ENCODE measurements around the gene ESF1. TPM values are rescaled to one million over a fixed set of nuclear protein-coding genes. Genes with fewer than 3 reads are reported as not detected.

ESF1 gene
- total and polyA plus RNA-seq, 2 experiments from 2014 or later = 6.8 to 9.3 TPM

GRCh38 chr20:13777171-13777601, 7.5 kb downstream of the ESF1 start:
- Histone ChIP-seq H3K79me2 (peaks cover 18% of the 10 kb centered on the region), H3K9me2 (replicated peaks; ENCODE audit: insufficient read depth) (no peaks in the 10 kb centered on the region), H2AFZ (no peak overlapping the region), H3K9me3 (ENCODE audit: low read depth) (no peaks in the 10 kb centered on the region), H3K4me2 (no peak overlapping the region), H3K27me3 (no peaks in the 10 kb centered on the region), H3K4me3 (no peak overlapping the region), H3K4me1 (ENCODE audit: insufficient read depth) (no peaks in the 10 kb centered on the region), H3K36me3 (replicated peaks; ENCODE audit: insufficient read depth, low read depth) (no peaks in the 10 kb centered on the region), H4K20me1 (ENCODE audit: insufficient read depth, poor library complexity, severe bottlenecking) (no peaks in the 10 kb centered on the region), H3K27ac (no peak overlapping the region)
- TF ChIP-seq EZH2 (IDR thresholded peaks at IDR 0.05; ENCODE audit: borderline replicate concordance) (no peak), EZH2phosphoT487 (IDR thresholded peaks at IDR 0.05; ENCODE audit: low read depth, severe bottlenecking, unreplicated experiment) (no peak)
- TF ChIP-seq, protein P1, sequence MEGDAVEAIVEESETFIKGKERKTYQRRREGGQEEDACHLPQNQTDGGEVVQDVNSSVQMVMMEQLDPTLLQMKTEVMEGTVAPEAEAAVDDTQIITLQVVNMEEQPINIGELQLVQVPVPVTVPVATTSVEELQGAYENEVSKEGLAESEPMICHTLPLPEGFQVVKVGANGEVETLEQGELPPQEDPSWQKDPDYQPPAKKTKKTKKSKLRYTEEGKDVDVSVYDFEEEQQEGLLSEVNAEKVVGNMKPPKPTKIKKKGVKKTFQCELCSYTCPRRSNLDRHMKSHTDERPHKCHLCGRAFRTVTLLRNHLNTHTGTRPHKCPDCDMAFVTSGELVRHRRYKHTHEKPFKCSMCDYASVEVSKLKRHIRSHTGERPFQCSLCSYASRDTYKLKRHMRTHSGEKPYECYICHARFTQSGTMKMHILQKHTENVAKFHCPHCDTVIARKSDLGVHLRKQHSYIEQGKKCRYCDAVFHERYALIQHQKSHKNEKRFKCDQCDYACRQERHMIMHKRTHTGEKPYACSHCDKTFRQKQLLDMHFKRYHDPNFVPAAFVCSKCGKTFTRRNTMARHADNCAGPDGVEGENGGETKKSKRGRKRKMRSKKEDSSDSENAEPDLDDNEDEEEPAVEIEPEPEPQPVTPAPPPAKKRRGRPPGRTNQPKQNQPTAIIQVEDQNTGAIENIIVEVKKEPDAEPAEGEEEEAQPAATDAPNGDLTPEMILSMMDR (IDR thresholded peaks at IDR 0.05; ENCODE audit: poor library complexity) = no peak
- DNase-seq (ENCODE audit: low spot score) = no peak
- WGBS (ENCODE audit: low lambda C conversion rate, missing lambda C conversion rate) = 80% methylated on average over 4 of the region's 4 CpGs

GRCh38 chr20:13775867-13776266, 8.9 kb downstream of the ESF1 start:
- no peaks in the 10 kb centered on the region for H3K9me2 ChIP-seq (replicated peaks; ENCODE audit: insufficient read depth)
- no peak overlapping the region for H3K4me3 ChIP-seq
- H3K27ac ChIP-seq = no peak overlapping the region
- WGBS (ENCODE audit: low lambda C conversion rate, missing lambda C conversion rate) = 91% methylated on average over 4 of the region's 4 CpGs
- H2AFZ ChIP-seq = no peak overlapping the region
- no peak overlapping the region for H3K4me2 ChIP-seq
- H4K20me1 ChIP-seq (ENCODE audit: insufficient read depth, poor library complexity, severe bottlenecking) = no peaks in the 10 kb centered on the region
- H3K4me1 ChIP-seq (ENCODE audit: insufficient read depth) = no peaks in the 10 kb centered on the region
- H3K27me3 ChIP-seq = no peaks in the 10 kb centered on the region
- DNase-seq (ENCODE audit: low spot score) = no peak
- H3K9me3 ChIP-seq (ENCODE audit: low read depth) = no peaks in the 10 kb centered on the region
- H3K79me2 ChIP-seq = peaks cover 11% of the 10 kb centered on the region
- H3K36me3 ChIP-seq (replicated peaks; ENCODE audit: insufficient read depth, low read depth) = no peaks in the 10 kb centered on the region
- no peak for TF ChIP-seq EZH2phosphoT487 (IDR thresholded peaks at IDR 0.05; ENCODE audit: low read depth, severe bottlenecking, unreplicated experiment)
- no peak for TF ChIP-seq EZH2 (IDR thresholded peaks at IDR 0.05; ENCODE audit: borderline replicate concordance)
- TF ChIP-seq, protein P1 (IDR thresholded peaks at IDR 0.05; ENCODE audit: poor library complexity) = no peak

- H3K4me2 ChIP-seq = no peak overlapping the region
- DNase-seq (ENCODE audit: low spot score) = no peak
- TF ChIP-seq, protein P1 (IDR thresholded peaks at IDR 0.05; ENCODE audit: poor library complexity) = no peak
- TF ChIP-seq EZH2 (IDR thresholded peaks at IDR 0.05; ENCODE audit: borderline replicate concordance) (no peak), EZH2phosphoT487 (IDR thresholded peaks at IDR 0.05; ENCODE audit: low read depth, severe bottlenecking, unreplicated experiment) (no peak)
- no peak overlapping the region for H3K27ac ChIP-seq
- no peaks in the 10 kb centered on the region for H3K4me1 ChIP-seq (ENCODE audit: insufficient read depth)
- 76% methylated on average over 4 of the region's 4 CpGs for WGBS (ENCODE audit: low lambda C conversion rate, missing lambda C conversion rate)
- no peaks in the 10 kb centered on the region for H3K9me2 ChIP-seq (replicated peaks; ENCODE audit: insufficient read depth)
- H3K36me3 ChIP-seq (replicated peaks; ENCODE audit: insufficient read depth, low read depth) = no peaks in the 10 kb centered on the region
- H3K9me3 ChIP-seq (ENCODE audit: low read depth) = no peaks in the 10 kb centered on the region
- H4K20me1 ChIP-seq (ENCODE audit: insufficient read depth, poor library complexity, severe bottlenecking) = no peaks in the 10 kb centered on the region
- H3K79me2 ChIP-seq = no peaks in the 10 kb centered on the region
- no peak overlapping the region for H2AFZ ChIP-seq
- H3K27me3 ChIP-seq = no peaks in the 10 kb centered on the region
- H3K4me3 ChIP-seq = no peak overlapping the region
Observed at GRCh38 chr20:13772529-13772928, 12.2 kb downstream of the ESF1 start.
